AML-193 (cell line): ENCODE measurements around the gene TAAR1.
"Not testable (repeated sequence)": the region's sequence is repeated elsewhere in the genome, so short reads cannot be mapped to it uniquely, and the experiment has no call there.

Experiments
- DNase-seq, 2 experiments: peaks; one replicate each; lab custom pipeline; 2025; lab: John Stamatoyannopoulos, UW

Gene TAAR1

GRCh38 chr6:132661906-132662305 lies 2.9 kb upstream of the TAAR1 start:
- DNase-seq: no peak

- no peak for DNase-seq
Measured at GRCh38 chr6:132651062-132651461, 7.9 kb downstream of the TAAR1 start.

GRCh38 chr6:132650429-132650828 lies 8.6 kb downstream of the TAAR1 start:
- DNase-seq: no peak

GRCh38 chr6:132648828-132649227 lies 10.2 kb downstream of the TAAR1 start:
- DNase-seq: no peak

- peak; percentile 5 to 17 for DNase-seq
Measured at GRCh38 chr6:132648356-132648755, 10.6 kb downstream of the TAAR1 start.

- DNase-seq: no peak
Measured at GRCh38 chr6:132643547-132643946, 15.4 kb downstream of the TAAR1 start.

- not testable (repeated sequence) for DNase-seq
Measured at GRCh38 chr6:132637135-132637534, 21.8 kb downstream of the TAAR1 start.

- DNase-seq: not testable (repeated sequence)
Measured at GRCh38 chr6:132635906-132636305, 23.1 kb downstream of the TAAR1 start.

GRCh38 chr6:132635288-132635687 lies 23.7 kb downstream of the TAAR1 start:
- not testable (repeated sequence) for DNase-seq

GRCh38 chr6:132634796-132635195 lies 24.2 kb downstream of the TAAR1 start:
- DNase-seq: no peak

- DNase-seq: no peak
Measured at GRCh38 chr6:132633362-132633761, 25.6 kb downstream of the TAAR1 start.

GRCh38 chr6:132624175-132624574 lies 34.8 kb downstream of the TAAR1 start, which contains the start of gene TAAR2:
Gene TAAR2 (minus strand): TSS chr6:132624275. CDS start chr6:132624275, 0 bp downstream.
- DNase-seq: no peak

GRCh38 chr6:132623106-132623845 lies 35.7 kb downstream of the TAAR1 start:
- DNase-seq: no peak

GRCh38 chr6:132616677-132617076 lies 42.3 kb downstream of the TAAR1 start:
- DNase-seq: no peak

GRCh38 chr6:132614554-132614953 lies 44.4 kb downstream of the TAAR1 start:
- DNase-seq: no peak

GRCh38 chr6:132612449-132613108 lies 46.4 kb downstream of the TAAR1 start:
- DNase-seq: no peak

- DNase-seq: no peak
Measured at GRCh38 chr6:132611616-132612015, 47.4 kb downstream of the TAAR1 start.

- no peak for DNase-seq
Measured at GRCh38 chr6:132607544-132608233, 51.3 kb downstream of the TAAR1 start.

GRCh38 chr6:132604635-132605152 lies 54.3 kb downstream of the TAAR1 start:
- DNase-seq: no peak

GRCh38 chr6:132600900-132601299 lies 58.1 kb downstream of the TAAR1 start:
- not testable (repeated sequence) for DNase-seq

- DNase-seq: peak; percentile 14 to 37
Measured at GRCh38 chr6:132598473-132598872, 60.5 kb downstream of the TAAR1 start.

- no peak for DNase-seq
Measured at GRCh38 chr6:132596201-132596600, 62.8 kb downstream of the TAAR1 start.
